ENCODE results near the gene WNT8B.

WNT8B gene

DNA sequence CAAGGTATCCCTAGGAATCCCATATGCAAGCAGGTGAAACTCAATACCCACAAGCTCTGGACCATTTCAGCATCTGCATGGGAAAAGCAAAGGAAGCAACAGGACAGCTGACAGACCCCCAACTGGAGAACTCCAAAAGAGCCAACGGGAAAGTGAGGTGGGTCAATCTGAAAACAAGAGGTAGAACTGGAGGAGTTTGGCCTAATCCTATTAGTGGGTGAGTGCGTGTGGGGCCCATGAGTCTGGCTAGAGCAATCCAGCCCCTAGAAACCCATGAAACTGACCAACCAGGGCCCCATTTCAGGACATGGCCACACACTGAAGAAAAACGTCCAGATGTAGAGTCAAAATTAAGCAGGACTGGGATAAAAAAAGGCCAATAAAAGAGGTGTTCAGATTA is 26.6 kb upstream of the WNT8B start:
- TF ChIP-seq, protein P1, sequence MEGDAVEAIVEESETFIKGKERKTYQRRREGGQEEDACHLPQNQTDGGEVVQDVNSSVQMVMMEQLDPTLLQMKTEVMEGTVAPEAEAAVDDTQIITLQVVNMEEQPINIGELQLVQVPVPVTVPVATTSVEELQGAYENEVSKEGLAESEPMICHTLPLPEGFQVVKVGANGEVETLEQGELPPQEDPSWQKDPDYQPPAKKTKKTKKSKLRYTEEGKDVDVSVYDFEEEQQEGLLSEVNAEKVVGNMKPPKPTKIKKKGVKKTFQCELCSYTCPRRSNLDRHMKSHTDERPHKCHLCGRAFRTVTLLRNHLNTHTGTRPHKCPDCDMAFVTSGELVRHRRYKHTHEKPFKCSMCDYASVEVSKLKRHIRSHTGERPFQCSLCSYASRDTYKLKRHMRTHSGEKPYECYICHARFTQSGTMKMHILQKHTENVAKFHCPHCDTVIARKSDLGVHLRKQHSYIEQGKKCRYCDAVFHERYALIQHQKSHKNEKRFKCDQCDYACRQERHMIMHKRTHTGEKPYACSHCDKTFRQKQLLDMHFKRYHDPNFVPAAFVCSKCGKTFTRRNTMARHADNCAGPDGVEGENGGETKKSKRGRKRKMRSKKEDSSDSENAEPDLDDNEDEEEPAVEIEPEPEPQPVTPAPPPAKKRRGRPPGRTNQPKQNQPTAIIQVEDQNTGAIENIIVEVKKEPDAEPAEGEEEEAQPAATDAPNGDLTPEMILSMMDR (IDR thresholded peaks at IDR 0.05; ENCODE audit: insufficient read depth, low read length, missing control alignments) = no peak
- no peak overlapping the region for H3K4me3 ChIP-seq (ENCODE audit: low read depth, low read length)
- no peak for DNase-seq (ENCODE audit: low read depth, low spot score)
- CTCF ChIA-PET = interaction anchor here (0.9 to 9.1 kb wide), 6 partner anchors 10 to 99 kb away, joined by 3 to 124 read pairs (median 10); no protein-coding TSS in a partner anchor
- POLR2A ChIA-PET = interaction anchor here (0.6 kb wide), 1 partner anchor 63 kb away, joined by 3 read pairs; no protein-coding TSS in a partner anchor

DNA sequence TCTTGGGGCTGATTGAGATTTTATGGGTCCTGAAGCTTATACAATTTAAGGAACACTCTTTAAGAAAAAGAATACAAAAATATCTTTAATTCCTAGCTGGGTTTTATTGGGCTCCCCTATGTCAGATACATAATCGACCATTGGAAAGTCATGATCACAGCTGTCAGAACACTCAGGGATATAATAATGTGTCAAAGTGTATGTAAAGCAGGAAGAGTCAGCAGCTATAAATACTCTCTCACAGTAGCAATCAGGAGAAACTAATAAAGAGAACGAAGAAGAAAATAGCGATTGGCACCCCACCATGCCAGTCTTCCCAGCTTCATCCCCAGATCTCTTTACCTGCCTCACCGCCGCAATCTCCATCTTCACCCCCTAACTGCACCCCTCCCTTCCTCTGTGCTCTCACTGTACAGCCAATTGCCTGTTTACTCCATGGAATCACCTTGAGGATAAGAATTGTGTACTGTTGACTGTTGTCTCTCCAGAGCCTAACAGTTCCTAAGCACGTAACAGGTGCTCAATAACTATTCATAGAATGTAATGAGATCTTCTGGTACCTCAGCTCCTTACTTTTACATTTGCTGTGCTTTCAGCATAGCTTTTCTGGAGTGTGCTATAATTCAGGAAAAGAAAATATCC is 24.0 kb upstream of the WNT8B start:
- POLR2A ChIA-PET = no interaction called here
- TF ChIP-seq, protein P1 (IDR thresholded peaks at IDR 0.05; ENCODE audit: insufficient read depth, low read length, missing control alignments) = no peak
- CTCF ChIA-PET = interaction anchor here (0.7 to 9.1 kb wide), 15 partner anchors 9 to 576 kb away, joined by 3 to 124 read pairs (median 5); partner anchors contain the start of gene SCD
- no peak for DNase-seq (ENCODE audit: low read depth, low spot score)
- H3K4me3 ChIP-seq (ENCODE audit: low read depth, low read length) = no peak overlapping the region

GRCh38 chr10:100442548-100442947 is 20.3 kb upstream of the WNT8B start:
- DNase-seq (ENCODE audit: low read depth, low spot score) = no peak
- H3K4me3 ChIP-seq (ENCODE audit: low read depth, low read length) = no peak overlapping the region
- TF ChIP-seq, protein P1 (IDR thresholded peaks at IDR 0.05; ENCODE audit: insufficient read depth, low read length, missing control alignments) = no peak
- ChIA-PET POLR2A (interaction anchor here (0.7 kb wide), 1 partner anchor 27 kb away, joined by 3 read pairs; no protein-coding TSS in a partner anchor), CTCF (interaction anchor here (1.3 to 9.1 kb wide), 2 partner anchors 40 to 67 kb away, joined by 4 to 124 read pairs; no protein-coding TSS in a partner anchor)

- POLR2A ChIA-PET = no interaction called here
- no peak for DNase-seq (ENCODE audit: low read depth, low spot score)
- CTCF ChIA-PET = interaction anchor here (0.9 to 3.3 kb wide), 9 partner anchors 9 to 100 kb away, joined by 3 to 14 read pairs (median 3); no protein-coding TSS in a partner anchor
- no peak overlapping the region for H3K4me3 ChIP-seq (ENCODE audit: low read depth, low read length)
- TF ChIP-seq, protein P1 (IDR thresholded peaks at IDR 0.05; ENCODE audit: insufficient read depth, low read length, missing control alignments) = no peak
Observed at GRCh38 chr10:100446130-100446761, 16.6 kb upstream of the WNT8B start.

- ChIA-PET CTCF (interaction anchor here (1.2 to 3.3 kb wide), 5 partner anchors 13 to 110 kb away, joined by 3 to 14 read pairs (median 7); no protein-coding TSS in a partner anchor), POLR2A (no interaction called here)
- TF ChIP-seq, protein P1 (IDR thresholded peaks at IDR 0.05; ENCODE audit: insufficient read depth, low read length, missing control alignments) = no peak
- no peak overlapping the region for H3K4me3 ChIP-seq (ENCODE audit: low read depth, low read length)
- no peak for DNase-seq (ENCODE audit: low read depth, low spot score)
Observed at GRCh38 chr10:100447663-100448062, 15.1 kb upstream of the WNT8B start.

- TF ChIP-seq, protein P1 (IDR thresholded peaks at IDR 0.05; ENCODE audit: insufficient read depth, low read length, missing control alignments) = no peak
- ChIA-PET POLR2A (no interaction called here), CTCF (interaction anchor here (1.4 to 1.9 kb wide), 2 partner anchors 15 to 16 kb away, joined by 6 to 7 read pairs; no protein-coding TSS in a partner anchor)
- no peak overlapping the region for H3K4me3 ChIP-seq (ENCODE audit: low read depth, low read length)
- DNase-seq (ENCODE audit: low read depth, low spot score) = no peak
Observed at GRCh38 chr10:100448951-100449350, 13.9 kb upstream of the WNT8B start.
